ENCODE measurements around the gene ABCF1. TPM values are rescaled to one million over a fixed set of nuclear protein-coding genes. Genes with fewer than 3 reads are reported as not detected.

The ABCF1 gene
- total and polyA plus RNA-seq, 9 of the 15 experiments (the other 6 are each of a cell fraction or from before 2014, with no cell fraction given) = 41.6 to 193 (median 102) TPM

- TF ChIP-seq ZNF197 (CRISPR knock-in tag; IDR thresholded peaks at IDR 0.05; ENCODE audit: low read depth) (no peak), CREM (IDR thresholded peaks at IDR 0.05; ENCODE audit: low read depth) (peak; percentile 89), ZNF696 (CRISPR knock-in tag; conservative IDR thresholded peaks at IDR 0.05) (no peak), ELF4 (CRISPR knock-in tag; IDR thresholded peaks at IDR 0.05) (peak; percentile 10; the same call in 1 of the 2 replicates), RBM34 (IDR thresholded peaks at IDR 0.05; ENCODE audit: borderline replicate concordance, insufficient read depth, low read length) (no peak), TGIF2 (CRISPR knock-in tag; IDR thresholded peaks at IDR 0.05) (no peak), ZKSCAN1 (IDR thresholded peaks at IDR 0.05; ENCODE audit: low read depth, low read length) (no peak), ZNF316 (IDR thresholded peaks at IDR 0.05) (no peak), MYNN (IDR thresholded peaks at IDR 0.05) (peak; percentile 75; the same call in 1 of the 2 replicates), MYNN (CRISPR knock-in tag; IDR thresholded peaks at IDR 0.05) (no peak), ZNF586 (CRISPR knock-in tag; conservative IDR thresholded peaks at IDR 0.05) (no peak), ZEB2 (IDR thresholded peaks at IDR 0.05) (no peak), PHF8 (IDR thresholded peaks at IDR 0.05; ENCODE audit: borderline replicate concordance, low read length) (peak; percentile 59; the same call in 1 of the 2 replicates), POLR2G (IDR thresholded peaks at IDR 0.05; ENCODE audit: low read depth, low read length) (peak; percentile 85), SRF (CRISPR knock-in tag; IDR thresholded peaks at IDR 0.05) (peak in 1 of 2 experiments; percentile 9; a peak in 1 of 4 replicates), USF2 (CRISPR knock-in tag; IDR thresholded peaks at IDR 0.05) (no peak), HBP1 (CRISPR knock-in tag; IDR thresholded peaks at IDR 0.05) (peak; percentile 90), SIRT6 (IDR thresholded peaks at IDR 0.05; ENCODE audit: low read depth, low read length) (no peak), NONO (IDR thresholded peaks at IDR 0.05; ENCODE audit: low read depth in 2 of 2, low read length in 1 of 2) (0 out of 4 replicates have a peak, but pooled peaks of 1 of the 2 experiments have one; percentile 22), CBFA2T3 (IDR thresholded peaks at IDR 0.05) (no peak)
- TF ChIP-seq, protein P1, sequence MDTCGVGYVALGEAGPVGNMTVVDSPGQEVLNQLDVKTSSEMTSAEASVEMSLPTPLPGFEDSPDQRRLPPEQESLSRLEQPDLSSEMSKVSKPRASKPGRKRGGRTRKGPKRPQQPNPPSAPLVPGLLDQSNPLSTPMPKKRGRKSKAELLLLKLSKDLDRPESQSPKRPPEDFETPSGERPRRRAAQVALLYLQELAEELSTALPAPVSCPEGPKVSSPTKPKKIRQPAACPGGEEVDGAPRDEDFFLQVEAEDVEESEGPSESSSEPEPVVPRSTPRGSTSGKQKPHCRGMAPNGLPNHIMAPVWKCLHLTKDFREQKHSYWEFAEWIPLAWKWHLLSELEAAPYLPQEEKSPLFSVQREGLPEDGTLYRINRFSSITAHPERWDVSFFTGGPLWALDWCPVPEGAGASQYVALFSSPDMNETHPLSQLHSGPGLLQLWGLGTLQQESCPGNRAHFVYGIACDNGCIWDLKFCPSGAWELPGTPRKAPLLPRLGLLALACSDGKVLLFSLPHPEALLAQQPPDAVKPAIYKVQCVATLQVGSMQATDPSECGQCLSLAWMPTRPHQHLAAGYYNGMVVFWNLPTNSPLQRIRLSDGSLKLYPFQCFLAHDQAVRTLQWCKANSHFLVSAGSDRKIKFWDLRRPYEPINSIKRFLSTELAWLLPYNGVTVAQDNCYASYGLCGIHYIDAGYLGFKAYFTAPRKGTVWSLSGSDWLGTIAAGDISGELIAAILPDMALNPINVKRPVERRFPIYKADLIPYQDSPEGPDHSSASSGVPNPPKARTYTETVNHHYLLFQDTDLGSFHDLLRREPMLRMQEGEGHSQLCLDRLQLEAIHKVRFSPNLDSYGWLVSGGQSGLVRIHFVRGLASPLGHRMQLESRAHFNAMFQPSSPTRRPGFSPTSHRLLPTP (IDR thresholded peaks at IDR 0.05; ENCODE audit: borderline replicate concordance, extremely low read depth, insufficient read length) = no peak
- TF ChIP-seq, protein P2, sequence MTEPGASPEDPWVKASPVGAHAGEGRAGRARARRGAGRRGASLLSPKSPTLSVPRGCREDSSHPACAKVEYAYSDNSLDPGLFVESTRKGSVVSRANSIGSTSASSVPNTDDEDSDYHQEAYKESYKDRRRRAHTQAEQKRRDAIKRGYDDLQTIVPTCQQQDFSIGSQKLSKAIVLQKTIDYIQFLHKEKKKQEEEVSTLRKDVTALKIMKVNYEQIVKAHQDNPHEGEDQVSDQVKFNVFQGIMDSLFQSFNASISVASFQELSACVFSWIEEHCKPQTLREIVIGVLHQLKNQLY (CRISPR knock-in tag; conservative IDR thresholded peaks at IDR 0.05) = 0 out of 4 replicates have a peak, but pooled peaks of 1 of the 2 experiments have one; percentile 39
These were observed 55.5 kb downstream of the ABCF1 start, which contains the start of gene ATAT1 (continued) for GRCh38 chr6:30626484-30627366.

All from K562 (cell line).